ENCODE measurements around the gene SUPT7L.
A peak's percentile ranks its signal among the peaks of the same experiment; 100 is the strongest.

Gene SUPT7L

DNA sequence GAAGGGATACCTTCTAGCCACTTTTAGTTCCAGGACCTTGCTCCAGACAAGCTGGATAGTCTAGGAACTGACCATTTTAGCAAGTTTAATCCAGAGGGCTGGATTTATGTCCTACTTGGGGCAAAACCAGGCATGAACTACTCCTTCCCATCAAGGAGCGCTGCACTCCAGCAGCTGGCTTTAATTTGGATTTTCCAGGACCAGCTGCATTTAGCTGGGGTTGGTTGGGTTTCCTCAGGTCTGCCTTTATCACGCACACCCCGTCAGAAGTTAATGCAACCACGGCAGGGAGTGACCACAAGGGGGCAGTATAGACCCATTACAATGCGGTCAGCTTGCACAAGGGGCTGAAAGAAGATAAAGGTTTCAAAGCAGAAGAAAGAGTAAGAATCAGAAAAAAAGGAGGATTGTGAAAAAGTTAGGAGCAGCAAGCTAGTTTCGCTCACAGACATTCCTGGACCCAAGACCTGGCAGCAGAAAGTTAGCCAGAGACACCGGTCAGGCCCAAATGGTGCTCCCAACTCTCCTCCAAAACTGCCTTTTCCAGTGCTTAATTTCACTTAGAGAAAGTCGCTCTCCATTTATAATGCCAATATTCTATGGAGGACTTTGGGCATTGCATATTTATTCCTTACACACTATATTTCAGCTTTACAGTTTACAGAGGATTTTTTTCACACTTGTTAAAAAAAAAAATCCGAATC, 40.4 kb upstream of the SUPT7L start:
- in situ Hi-C loops (cut with HindIII; ENCODE audit: low sequenced_read_pairs) = no loop called here
- no peak overlapping the region for H3K4me3 ChIP-seq (ENCODE audit: low read depth, low read length)
- TF ChIP-seq, protein P1, sequence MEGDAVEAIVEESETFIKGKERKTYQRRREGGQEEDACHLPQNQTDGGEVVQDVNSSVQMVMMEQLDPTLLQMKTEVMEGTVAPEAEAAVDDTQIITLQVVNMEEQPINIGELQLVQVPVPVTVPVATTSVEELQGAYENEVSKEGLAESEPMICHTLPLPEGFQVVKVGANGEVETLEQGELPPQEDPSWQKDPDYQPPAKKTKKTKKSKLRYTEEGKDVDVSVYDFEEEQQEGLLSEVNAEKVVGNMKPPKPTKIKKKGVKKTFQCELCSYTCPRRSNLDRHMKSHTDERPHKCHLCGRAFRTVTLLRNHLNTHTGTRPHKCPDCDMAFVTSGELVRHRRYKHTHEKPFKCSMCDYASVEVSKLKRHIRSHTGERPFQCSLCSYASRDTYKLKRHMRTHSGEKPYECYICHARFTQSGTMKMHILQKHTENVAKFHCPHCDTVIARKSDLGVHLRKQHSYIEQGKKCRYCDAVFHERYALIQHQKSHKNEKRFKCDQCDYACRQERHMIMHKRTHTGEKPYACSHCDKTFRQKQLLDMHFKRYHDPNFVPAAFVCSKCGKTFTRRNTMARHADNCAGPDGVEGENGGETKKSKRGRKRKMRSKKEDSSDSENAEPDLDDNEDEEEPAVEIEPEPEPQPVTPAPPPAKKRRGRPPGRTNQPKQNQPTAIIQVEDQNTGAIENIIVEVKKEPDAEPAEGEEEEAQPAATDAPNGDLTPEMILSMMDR (IDR thresholded peaks at IDR 0.05; ENCODE audit: low read depth, low read length, missing control alignments) = peak; percentile 89
- peak; percentile 89 for DNase-seq (ENCODE audit: low read depth)

DNA sequence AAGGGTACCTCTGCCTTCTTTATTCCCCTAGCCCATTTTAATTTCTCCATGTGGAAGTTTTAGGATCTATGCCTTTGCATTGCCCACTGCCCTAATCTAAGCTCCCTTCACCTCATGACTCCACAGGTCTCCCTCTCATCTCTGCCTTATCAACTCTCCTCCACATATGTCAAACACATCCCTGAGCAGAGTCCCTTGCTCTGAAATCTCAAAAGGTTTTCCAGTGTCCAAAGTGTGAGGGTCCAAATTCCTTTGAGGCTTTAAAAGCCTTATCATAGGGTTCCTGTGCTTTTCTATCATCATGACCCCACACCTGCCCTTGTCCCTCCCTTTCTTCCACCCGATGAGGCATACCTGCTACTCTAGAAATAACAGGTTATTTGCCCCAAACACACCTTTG, 38.9 kb upstream of the SUPT7L start:
- no peak for DNase-seq (ENCODE audit: low read depth)
- in situ Hi-C loops (cut with HindIII; ENCODE audit: low sequenced_read_pairs) = no loop called here
- TF ChIP-seq, protein P1 (IDR thresholded peaks at IDR 0.05; ENCODE audit: low read depth, low read length, missing control alignments) = no peak
- H3K4me3 ChIP-seq (ENCODE audit: low read depth, low read length) = no peak overlapping the region

DNA sequence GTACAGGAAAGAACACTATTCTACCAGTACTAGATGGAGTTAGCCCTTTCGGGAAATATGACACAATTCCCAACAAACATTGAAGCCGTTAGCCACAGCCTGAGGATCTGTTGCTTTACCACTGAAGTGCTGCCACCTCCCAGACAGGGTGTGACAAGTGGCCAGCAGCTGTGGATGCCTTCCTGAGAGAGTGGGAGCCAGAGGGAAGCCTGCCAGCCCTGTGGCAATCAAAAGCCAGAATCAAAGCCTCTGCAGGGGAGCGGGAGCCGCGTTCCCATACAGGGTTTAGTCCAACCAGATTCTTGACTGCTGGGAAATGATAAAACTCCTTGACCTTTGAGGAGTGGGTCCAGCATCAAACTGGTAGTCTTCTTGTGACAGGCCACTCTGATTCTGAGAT, 38.3 kb upstream of the SUPT7L start:
- H3K4me3 ChIP-seq (ENCODE audit: low read depth, low read length) = no peak overlapping the region
- in situ Hi-C loops (cut with HindIII; ENCODE audit: low sequenced_read_pairs) = no loop called here
- TF ChIP-seq, protein P1 (IDR thresholded peaks at IDR 0.05; ENCODE audit: low read depth, low read length, missing control alignments) = no peak
- DNase-seq (ENCODE audit: low read depth) = peak; percentile 50

DNA sequence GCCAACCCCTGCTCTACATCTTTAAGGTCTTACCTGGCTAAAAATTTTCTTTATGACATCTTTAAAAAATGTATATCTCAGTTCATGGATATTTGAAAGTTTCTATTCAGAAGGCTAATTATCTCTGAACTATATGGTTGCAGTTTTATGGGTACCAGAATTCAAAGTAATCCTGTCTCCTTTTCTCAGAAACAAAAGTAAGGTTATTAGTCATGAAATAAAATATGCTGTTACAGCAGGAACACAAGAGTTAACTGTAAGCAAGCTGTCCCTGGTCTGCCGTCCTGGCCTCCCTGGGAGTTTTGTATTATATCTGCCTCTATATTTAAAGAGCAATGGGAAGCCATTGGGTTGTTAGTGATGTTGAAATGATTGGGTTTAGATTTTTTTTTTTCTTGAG, 34.2 kb upstream of the SUPT7L start:
- TF ChIP-seq, protein P1 (IDR thresholded peaks at IDR 0.05; ENCODE audit: low read depth, low read length, missing control alignments) = no peak
- DNase-seq (ENCODE audit: low read depth) = no peak
- no peak overlapping the region for H3K4me3 ChIP-seq (ENCODE audit: low read depth, low read length)
- in situ Hi-C loops (cut with HindIII; ENCODE audit: low sequenced_read_pairs) = no loop called here

DNA sequence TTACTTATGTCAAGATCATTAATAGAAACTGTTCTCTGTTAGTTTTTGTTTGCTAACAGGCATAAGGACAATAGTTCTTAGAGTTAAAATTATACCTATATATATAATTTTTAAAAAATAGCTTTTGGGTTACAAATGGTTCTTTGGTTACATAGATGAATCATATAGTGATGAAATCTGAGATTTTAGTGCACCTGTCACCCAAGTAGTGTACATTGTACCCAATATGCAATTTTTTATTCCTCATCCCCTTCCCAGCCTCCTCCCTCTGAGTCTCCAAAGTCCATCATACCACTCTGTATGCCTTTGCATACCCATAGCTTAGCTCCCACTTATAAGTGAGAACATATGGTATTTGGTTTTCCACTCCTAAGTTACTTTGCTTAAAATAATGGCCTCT, 26.6 kb upstream of the SUPT7L start:
- in situ Hi-C loops (cut with HindIII; ENCODE audit: low sequenced_read_pairs) = no loop called here
- TF ChIP-seq, protein P1 (IDR thresholded peaks at IDR 0.05; ENCODE audit: low read depth, low read length, missing control alignments) = no peak
- DNase-seq (ENCODE audit: low read depth) = no peak

DNA sequence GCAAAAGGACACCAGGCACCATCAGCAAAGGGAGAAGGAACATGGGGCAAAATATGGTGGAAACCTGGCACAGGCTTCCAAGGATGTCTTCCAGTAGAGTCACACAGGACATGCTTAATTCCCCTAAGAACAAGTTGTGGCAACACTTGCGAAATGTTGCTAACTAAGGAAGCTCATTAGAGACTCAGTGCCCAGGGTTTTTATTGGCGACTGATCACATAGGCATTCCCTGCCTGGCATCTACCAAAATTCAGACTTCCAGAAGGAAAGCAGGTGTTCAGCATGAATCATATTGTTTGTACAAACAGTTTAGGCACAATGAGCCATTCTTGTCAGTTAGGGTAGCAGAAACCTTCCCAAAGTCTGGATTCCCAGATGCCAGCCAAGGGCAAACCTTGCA, 26.0 kb upstream of the SUPT7L start:
- TF ChIP-seq, protein P1 (IDR thresholded peaks at IDR 0.05; ENCODE audit: low read depth, low read length, missing control alignments) = no peak
- H3K4me3 ChIP-seq (ENCODE audit: low read depth, low read length) = no peak overlapping the region
- no peak for DNase-seq (ENCODE audit: low read depth)

More for the DNA sequence above, 26.6 kb upstream of the SUPT7L start:
- no peak overlapping the region for H3K4me3 ChIP-seq (ENCODE audit: low read depth, low read length)

More for the DNA sequence above, 26.0 kb upstream of the SUPT7L start:
- in situ Hi-C loops (cut with HindIII; ENCODE audit: low sequenced_read_pairs) = no loop called here
